ENCODE results near the gene C19orf47.
"Not testable (repeated sequence)": the region's sequence is repeated elsewhere in the genome, so short reads cannot be mapped to it uniquely, and the experiment has no call there.

- not testable (repeated sequence) for TF ChIP-seq CTCF, POLR2A (IDR thresholded peaks at IDR 0.05)
Observed at GRCh38 chr19:40370253-40370652, 22.1 kb upstream of the C19orf47 start.

Measured in tibial nerve (tissue), 3 donors.